Retina (tissue), 1 donor: Measurements from ENCODE around the gene SSBP3.
"Not testable (repeated sequence)": the region's sequence is repeated elsewhere in the genome, so short reads cannot be mapped to it uniquely, and the experiment has no call there.

ENCODE experiments used
- DNase-seq: peaks from one replicate; pipeline ENCODE4 v3.0.0-alpha.2; 2016

The SSBP3 gene

DNA sequence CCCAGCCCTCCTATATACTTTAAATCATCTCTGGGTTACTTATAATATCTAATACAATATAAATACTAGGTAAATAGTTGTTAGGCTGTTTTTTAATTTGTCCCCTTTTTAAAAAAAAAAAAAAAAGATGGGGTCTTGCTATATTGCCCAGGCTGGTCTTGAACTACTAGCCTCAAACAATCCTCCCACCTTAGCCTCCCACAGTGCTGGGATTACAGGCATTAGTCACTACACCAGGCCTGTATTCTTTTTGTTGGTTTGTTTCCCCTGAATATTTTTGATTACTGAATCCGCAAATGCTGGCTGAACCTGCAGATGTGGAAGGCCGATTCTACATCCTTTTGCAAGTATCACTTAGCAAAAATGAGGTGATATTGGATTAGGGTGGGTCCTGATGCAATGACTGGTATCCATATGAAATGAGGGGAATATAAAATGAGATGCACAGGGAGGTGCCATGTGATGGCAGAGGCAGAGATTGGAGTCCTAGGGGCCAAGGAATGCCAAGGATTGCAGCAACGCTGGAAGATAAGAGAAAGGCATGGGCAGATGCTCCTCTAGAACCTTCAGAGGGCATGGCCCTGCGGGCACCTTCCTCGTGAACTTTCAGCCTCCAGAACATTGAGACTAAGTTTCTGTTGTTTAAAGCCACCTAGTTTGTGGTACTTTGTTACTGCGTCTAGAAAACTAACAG is 58.8 kb downstream of the SSBP3 start:
- no peak for DNase-seq

DNA sequence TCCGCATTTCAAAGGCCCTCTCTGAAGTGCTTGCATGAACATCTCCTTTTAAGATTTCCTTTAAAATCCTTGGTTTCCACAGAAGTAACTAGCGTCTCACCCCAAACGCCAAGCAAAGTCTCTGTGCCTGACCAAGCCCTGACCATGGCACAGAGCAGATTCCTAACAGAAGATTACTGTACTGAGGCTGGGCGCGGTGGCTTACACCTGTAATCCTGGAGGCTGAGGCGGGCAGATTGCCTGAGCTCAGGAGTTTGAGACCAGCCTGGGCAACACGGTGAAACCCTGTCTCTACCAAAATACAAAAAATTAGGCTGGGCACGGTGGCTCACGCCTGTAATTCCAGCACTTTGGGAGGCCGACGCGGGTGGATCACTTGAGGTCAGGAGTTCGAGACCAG is 60.6 kb downstream of the SSBP3 start:
- not testable (repeated sequence) for DNase-seq

DNA sequence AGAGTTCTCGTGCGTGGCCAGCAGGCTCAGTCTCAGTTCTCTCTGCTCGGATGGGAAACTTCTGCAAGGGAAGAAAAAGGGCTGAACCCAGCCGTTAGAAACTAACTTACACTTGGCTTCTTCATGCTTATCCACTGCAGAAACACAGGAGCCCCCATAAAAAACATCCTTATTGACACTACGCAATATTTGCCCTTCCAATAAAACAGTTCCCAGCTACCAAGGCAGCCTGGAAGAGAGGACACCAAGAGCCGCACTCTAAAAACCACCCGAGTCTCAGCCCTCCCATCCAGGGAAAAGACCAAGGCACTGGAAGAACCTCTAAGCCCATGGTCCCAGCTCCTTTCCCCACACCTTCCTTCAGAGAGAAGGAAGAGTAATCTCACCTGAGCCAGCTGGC is 61.1 kb downstream of the SSBP3 start:
- DNase-seq = no peak

DNA sequence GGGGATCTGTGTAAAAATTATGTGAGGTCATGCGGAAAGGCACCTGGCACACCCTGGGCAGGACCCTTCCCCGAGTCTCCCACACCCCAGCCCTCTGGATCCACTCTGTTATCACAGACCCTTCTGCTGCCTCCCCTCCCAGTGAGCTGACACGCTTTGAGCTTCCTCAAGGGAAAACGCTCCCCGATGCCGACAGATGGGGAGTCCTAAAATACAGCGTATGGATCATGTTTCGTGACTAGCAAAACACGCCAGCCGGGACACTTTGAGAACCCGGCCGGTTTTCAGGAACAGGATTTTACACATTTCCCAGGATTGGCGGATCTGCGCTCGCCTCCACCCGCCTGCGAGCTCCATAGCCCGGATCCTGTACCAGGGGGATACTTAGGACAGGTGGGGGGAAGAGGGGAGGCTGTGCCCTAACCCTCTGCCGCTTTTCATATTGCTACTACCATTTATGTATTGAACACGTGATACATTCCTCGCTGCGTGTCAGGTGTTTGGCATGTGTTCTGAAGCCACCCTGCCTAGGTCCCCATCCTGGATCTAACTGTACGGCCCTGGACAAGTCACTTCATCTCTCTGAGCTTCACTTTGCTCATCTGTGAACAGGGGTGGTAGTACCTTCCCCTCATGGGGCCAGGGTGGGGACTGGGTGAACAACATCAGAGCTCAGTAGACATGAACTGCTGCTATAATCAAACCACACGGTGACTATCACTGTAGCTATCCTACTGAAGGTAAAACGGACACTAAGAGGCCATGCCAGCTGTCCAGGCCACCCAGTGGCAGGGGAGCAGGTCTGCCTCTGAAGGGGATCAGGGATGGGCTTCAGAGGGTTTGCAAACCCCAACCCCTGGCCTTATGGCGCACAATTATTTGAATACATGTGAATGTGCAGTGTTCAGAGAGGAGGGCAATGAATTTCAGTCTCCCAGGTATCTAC is 63.2 kb downstream of the SSBP3 start:
- DNase-seq = no peak

DNA sequence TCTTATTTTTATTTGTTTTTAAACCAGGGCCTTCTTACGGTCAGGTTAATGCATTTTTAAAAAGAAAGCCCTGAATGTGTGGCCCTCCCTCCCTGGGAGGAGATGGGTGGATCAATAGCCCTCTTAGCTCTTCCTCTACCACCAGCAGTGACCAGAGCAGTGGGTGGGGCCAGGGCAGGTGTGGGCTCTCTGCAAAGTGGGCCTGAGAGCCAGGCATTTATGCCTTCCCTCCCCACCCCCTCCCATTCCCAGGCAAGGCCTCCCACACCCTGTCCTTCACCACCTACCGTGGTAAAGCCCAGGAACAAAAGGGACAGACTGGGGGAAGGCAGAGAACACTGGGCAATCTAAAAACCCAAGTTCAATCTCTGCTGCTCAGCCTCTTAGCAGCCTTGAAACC is 63.9 kb downstream of the SSBP3 start:
- DNase-seq = no peak

DNA sequence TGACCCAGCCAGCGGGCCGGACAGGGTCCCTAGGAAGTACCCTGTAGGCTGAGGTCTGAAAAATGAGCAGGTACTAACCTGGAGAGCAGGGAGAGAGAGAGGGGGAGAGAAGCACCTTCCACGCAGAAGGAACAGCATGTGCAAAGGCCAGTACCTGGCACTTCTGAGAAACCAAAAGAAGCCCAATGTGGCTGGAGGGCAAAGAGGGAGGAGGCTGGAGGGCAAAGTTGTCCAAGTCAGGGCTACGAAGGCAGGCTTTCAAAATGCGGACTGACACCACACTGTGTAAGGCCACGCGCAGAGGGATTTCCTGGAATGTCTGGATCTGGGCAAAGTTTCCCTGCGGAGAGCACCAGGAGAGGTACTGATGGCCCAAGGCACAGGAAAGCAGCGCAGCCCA is 64.4 kb downstream of the SSBP3 start:
- DNase-seq = no peak

DNA sequence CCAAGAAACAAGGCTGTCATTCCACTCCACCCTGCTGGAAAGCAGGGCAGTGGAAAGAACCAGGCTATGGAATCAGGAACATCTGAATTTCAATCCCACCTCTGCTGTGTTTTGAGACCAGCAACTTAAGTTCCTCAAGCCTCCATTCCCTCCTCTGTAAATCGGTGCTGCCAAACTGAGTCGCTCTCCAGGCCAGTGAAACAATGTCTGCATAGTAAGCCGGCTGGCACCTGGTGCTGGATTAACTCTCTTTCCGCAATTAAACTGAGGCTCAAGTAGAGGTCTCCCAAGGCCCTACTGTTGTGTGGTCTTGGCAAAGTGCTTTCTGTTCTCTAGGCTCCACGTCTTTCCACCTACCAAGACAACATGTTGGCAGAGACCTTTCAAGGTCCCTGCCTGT is 65.3 kb downstream of the SSBP3 start:
- DNase-seq = no peak

DNA sequence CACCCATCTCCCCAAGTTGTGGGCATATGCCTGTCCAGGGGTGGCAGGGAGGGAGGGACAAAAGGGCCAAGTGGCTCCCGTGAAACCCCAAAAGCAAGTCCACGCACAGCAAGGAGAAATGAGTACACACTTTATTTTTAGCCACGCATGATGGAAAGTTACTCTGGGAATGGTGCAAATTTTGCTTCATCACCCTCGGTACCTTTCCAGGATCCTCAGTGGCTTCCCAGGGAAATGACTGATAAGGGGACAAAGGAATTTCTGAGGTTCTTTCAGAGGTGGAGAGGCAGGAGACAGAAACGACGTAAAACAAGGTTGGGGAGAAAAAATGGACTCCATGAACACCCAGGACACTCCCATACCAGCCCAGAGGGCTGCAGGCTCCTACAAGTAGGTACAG is 65.8 kb downstream of the SSBP3 start:
- no peak for DNase-seq

DNA sequence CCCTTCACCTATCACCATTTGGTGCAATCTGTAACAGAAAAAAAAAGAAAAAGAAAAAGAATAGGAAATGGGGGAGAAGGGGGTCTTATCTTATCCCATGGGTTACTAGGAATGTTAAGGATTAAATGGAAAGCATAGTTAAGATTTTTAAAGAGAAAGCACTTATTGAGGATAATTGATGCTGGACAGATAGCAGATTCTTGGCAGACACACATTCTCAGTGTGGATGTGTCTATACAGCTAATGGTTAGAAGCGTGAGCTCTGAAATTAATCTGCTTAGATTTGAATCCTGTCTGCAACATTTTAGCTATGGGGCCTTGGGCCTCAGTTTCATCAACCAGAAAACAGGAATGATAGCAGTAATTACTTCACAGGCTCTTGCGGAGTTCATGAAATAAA is 67.1 kb downstream of the SSBP3 start:
- DNase-seq = no peak

DNA sequence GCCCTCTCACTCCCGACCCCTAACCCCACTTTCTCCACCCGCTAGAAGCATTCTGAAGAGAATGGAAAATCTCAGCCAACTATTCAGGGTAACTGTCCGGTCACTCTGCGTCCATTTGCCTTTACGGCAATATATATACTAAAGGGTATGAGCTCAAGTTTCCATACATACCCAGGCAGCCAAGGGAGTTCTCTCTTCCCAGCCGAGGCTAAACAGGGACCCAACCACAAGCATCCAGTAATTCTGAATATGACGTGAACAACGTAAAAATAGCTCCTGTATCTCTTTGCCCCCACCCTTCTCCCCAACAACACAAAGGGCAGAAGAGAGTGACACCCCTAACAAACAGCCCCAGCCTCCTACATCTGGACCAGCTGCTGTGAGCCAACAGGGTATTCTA is 67.7 kb downstream of the SSBP3 start:
- DNase-seq = no peak

DNA sequence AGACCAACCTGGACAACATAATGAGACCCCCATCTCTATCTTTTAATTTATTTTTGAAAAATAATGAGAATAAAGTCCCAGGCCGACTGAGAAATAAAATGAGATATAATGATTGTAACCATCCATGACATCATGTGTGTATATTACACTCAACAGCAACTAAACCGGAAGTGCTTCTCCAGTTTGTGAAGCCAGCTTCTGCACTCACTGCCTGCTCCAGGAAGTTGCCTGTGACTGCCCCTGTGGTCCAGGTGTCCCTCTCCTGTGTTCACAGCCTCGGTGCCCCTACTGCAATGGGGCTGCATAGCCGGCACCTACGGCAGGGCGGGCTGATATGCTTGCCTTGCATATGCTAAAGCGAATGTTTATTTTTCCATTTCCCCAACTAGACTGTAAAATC is 68.3 kb downstream of the SSBP3 start:
- DNase-seq = no peak

DNA sequence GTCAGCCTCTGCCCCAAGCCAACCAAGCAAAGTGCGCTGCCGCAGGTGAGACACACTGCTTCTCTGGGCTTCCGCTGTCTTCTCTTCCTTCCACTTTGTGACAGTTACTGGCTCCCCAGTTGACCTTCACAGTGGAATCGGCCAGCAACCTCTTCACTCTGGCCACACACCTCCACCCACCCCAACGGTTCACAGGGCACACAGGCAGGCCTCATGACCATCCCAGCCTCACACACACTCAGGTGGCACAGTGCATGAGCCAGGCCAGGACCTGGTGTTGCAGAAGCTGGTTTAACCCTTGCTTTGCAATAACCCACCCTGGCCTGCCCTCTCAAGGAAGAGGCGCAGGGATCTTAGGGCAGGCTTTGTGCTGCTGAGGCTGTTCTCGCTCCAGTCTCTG is 69.2 kb downstream of the SSBP3 start:
- no peak for DNase-seq

DNA sequence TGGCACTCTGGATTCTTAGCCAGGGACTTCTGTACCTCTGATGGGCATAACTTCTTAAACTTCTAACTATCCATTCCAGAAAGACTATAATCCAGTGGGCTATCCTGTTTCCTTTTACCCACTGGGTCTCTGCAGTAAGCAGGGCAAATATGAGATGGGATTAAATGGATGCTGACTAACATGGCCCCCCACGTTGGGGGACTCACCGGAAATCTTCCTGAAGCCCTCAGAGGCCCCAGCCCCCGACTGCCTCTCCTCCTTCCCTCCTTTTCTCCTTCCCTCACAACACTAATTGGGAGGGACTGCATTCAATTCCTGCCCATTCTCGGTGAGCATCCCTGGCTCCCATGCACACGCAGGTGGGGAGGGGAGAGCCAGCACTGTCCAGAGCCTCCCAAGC is 70.1 kb downstream of the SSBP3 start:
- no peak for DNase-seq

DNA sequence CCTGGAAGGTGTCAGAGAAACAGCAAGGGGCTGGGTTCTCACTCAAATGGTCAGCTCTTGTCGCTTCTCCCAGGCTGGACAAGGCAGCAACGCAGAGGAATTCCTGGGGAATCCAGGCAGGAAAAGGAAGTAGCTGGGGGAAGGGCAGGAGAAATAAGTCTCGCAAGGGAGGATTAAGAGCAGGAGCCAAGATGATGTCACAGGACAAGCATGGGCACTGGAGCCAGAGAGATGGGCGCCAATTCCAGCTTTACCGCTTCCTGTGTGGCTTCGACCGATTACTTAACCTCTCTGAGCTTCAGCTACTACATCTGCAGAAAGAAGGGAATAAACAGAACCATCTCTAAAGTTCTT is 70.5 kb downstream of the SSBP3 start:
- no peak for DNase-seq

DNA sequence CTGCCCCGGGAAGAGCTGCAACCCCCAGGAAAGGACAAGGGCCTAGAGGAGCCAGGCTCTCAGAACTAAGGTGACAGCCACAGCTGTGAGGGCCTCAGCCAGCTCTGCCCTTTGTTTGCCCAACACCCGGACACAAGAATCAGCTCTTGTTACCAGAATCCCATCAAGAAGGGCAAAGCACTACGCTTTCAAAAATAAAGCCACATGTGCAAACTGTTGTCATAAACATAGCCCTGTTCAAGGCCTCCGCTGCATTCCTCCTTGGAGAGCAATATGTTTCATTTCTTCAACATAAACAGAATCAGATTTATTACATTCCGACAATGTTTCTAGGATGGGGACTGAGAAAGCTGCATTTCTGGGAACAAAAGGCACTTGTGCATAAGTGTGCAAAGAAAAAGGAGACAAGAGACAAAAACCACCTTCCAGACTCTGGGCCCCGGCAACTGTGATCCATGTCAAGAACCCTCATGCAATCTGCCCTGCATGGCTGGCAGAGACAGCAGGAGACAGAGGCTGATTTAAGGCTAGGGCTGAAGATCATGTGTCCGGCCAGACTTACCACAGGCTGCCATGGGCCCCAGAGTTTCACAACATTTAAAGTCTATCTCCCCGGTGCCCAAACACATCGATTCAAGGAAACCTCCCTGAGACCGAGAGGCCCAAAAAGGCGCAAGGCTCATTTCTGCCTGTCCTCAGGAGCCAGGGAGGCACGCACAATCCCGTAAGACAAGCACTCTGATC is 71.0 kb downstream of the SSBP3 start:
- DNase-seq = no peak

DNA sequence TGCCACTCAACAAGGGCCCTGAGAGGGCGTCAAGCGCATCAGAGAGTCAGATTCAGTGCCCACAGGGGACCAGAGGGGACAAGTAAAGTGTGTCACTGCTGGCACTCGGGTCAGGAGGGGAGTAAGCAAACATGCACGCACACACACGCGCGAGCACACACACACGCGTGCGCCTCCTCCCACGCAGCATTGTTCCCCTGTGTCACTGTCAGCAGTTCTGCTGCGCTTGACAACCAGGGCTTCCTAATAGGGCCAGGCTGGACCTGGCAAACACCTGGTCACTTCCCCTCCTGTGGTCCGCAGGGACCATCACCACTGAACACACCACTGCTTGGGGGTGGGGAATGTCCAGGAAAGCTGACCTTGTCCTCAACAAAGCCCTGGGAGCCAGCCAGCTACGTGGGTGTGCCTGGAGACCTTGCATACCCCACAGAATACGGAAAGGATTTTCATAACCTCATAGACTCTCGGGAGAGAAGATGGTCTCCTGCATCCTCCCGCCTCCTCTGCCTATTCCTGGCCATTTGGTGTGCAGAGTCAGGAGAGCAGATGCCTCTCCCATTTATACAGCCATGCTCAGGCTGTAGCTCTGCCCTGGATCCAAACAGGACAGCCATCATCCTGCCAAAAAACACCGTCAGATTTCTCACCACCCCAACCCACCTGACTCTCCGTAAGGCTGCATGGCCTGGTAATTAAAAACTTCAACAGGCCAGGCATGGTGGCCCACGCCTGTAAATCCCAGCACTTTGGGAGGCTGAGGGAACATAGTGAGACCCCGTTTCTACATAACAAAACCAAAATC is 73.2 kb downstream of the SSBP3 start:
- DNase-seq = no peak

DNA sequence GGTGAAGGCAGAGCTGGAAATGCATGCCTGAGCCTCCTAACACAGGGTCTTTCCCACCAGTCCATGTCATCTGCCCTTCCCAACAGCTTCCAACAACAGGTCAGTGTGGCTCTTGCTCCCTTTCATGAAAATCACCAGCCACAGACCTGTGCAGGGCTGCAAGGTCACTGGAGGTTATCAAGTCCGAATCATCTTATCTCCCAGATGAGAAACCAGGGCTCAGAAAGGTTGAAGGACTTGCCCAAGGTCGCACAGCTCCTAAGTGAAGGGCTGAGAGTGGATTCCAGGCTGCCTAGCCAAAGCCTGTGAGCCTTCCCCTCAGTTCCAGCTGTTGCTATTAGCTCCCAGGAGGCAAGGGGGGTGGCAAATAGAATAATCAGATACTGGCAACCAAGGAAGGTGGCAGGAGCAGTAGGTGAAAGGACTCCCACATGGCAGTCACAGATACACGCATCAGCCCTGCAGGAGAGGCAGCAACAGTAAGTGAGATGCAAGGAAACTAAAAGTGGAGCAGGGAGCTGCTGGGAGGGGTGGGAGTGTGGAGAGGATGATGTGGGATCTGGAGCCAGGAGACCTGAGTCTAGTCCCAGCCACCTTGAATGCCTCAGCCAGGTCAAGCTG is 74.2 kb downstream of the SSBP3 start:
- DNase-seq = peak; percentile 31

DNA sequence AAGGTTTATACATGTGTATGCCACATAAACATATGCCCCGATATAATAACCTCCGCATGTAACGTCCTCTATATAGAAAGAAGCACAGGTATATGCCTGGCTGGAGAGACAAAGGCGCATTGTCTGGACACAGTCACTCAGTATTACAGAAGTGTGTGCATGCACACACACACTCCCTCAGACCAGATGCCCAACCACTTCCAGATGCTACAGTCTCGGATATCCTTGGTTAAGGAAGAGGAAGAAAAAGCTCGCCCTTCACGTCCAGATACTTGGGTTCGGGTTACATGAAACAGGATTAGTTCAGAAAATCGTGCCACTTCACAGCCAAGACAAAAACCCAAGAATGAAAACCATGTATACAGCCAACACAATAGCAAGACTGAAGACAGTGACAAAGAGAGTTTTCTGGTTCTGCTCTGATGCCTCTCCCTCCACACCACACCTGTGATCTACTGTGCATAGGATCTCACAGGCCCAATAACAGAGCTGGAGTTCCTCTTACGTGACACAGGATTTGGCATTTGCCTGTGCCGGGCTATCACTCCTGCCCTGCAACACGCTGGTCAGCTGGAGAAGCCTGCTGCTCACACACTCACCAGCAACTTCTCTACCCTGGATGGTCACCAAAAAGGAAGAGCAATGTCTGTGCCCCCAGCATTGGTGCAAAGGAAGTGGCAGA is 75.0 kb downstream of the SSBP3 start:
- DNase-seq = peak; percentile 10

DNA sequence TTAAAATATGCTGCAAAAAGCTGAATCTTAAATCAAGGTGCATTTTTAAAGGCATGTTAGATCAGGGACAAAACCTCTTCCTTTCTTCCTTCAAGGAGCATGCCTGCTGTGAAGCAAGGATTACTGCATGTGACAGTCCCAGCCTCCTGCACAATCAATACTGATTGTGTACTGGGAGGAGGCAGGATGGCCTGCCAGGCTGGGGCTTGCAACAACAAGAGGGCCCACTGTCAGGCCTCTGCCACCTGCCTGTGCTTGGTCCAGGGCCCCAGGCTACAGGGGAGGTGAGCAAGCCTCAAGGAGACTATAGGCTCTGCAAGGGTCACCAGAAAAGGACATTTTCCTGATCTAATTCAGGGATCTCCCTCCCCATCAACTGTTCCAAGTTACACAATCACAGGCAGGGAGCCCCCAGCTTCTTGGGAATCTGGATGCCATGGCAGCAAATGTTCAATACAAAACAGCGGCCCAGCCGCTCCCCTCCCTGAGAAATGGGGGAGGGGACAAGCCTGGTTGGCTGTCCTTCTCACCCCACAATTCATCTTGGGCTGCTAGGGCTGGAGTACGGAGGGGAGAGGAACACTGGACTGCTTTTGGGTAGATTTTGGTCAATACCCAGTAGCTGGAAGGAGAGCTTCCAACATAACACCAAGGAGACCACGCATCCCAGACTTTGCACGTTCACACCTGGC is 76.7 kb downstream of the SSBP3 start:
- peak; percentile 50 for DNase-seq

DNA sequence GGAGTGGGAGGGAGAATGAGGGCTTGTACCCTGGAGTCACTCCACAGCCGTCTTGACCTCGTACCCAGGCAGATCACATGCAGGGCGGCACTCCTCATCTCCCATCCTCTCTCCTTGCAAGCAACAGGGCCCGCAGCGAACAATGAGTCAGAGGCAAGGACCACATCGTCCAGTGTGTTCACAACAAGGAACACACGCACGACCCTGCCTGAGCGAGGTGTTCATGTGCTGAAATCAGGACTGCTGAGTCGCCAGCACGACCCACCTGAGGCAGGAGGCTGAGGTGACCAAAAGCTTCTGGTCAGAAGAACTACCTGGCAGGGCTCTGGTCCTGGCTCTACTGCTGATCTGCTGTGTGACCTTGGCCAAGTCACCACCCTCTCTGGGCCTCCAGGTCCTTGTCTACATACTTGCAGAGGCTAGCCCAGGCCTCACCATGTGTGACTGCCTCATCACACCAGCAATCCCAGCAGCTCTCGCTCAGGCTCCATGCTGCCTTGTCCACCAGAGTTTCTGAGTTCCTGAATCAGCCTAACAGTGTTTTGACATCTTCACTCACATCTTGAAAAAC is 78.0 kb downstream of the SSBP3 start:
- DNase-seq = peak; percentile 7
